DOHH2 (cell line): ENCODE measurements around the gene PRRT1.

Experiments
- H3F3A ChIP-seq: fragments of 200-600 bp; sonication (generic), shearing (Covaris generic); 2 replicates; pipeline ENCODE4 v1.6.0; 2016; ENCODE audit warnings: antibody characterized with exemption, mild to moderate bottlenecking; ENCODE audit not compliant: control insufficient read depth, insufficient read depth
- H3K27ac ChIP-seq: fragments of 200-600 bp; sonication (generic); 2 replicates; pipeline ENCODE4 v1.5.1; 2014; ENCODE audit warnings: low read depth, mild to moderate bottlenecking, low read length, moderate library complexity
- H3K27me3 ChIP-seq: fragments of 200-600 bp; sonication (generic); 2 replicates; pipeline ENCODE4 v1.6.1; 2014; ENCODE audit warnings: mild to moderate bottlenecking, low read length, mixed read lengths; ENCODE audit not compliant: control insufficient read depth
- H3K36me3 ChIP-seq: fragments of 200-600 bp; sonication (generic); 2 replicates; pipeline ENCODE4 v1.6.1; 2014; ENCODE audit warnings: mild to moderate bottlenecking, low read length, moderate library complexity, mixed read lengths; ENCODE audit not compliant: control insufficient read depth
- H3K4me1 ChIP-seq: fragments of 200-600 bp; sonication (generic); 2 replicates; pipeline ENCODE4 v1.6.1; 2014; ENCODE audit warnings: mild to moderate bottlenecking, low read length, mixed read lengths; ENCODE audit not compliant: control insufficient read depth
- H3K4me2 ChIP-seq: fragments of 200-600 bp; sonication (generic); 2 replicates; pipeline ENCODE4 v1.6.0; 2014; ENCODE audit warnings: mild to moderate bottlenecking, low read length, moderate library complexity
- H3K4me3 ChIP-seq: fragments of 200-600 bp; sonication (generic); 2 replicates; pipeline ENCODE4 v1.5.1; 2014; ENCODE audit warnings: mild to moderate bottlenecking, low read length, mixed read lengths
- H3K79me2 ChIP-seq: fragments of 200-600 bp; sonication (generic); 2 replicates; pipeline ENCODE4 v1.6.1; 2014; ENCODE audit warnings: mild to moderate bottlenecking, low read length, mixed read lengths; ENCODE audit not compliant: control insufficient read depth
- H3K9me2 ChIP-seq: fragments of 200-600 bp; sonication (generic); replicated peaks from 2 replicates; pipeline ENCODE4 v1.6.1; 2014; ENCODE audit warnings: mild to moderate bottlenecking, low read length, mixed read lengths; ENCODE audit not compliant: control insufficient read depth
- H3K9me3 ChIP-seq: fragments of 200-600 bp; sonication (generic); 2 replicates; pipeline ENCODE4 v1.6.1; 2014; ENCODE audit warnings: antibody characterized with exemption, low read length, mixed read lengths; ENCODE audit not compliant: control insufficient read depth, insufficient read depth
- H4K20me1 ChIP-seq: fragments of 200-600 bp; sonication (generic); 2 replicates; pipeline ENCODE4 v1.6.0; 2014; ENCODE audit warnings: low read depth, mild to moderate bottlenecking, antibody characterized with exemption, low read length, moderate library complexity; ENCODE audit not compliant: control insufficient read depth, insufficient read depth
- EZH2phosphoT487 ChIP-seq: fragments of 200-600 bp; sonication (generic); IDR thresholded peaks from 2 replicates; pipeline ENCODE4 v1.6.1; 2017; ENCODE audit warnings: borderline replicate concordance, mild to moderate bottlenecking, antibody characterized with exemption, low read length, moderate library complexity, mixed read lengths
- TF ChIP-seq, protein P1 (sequence below): fragments of 200-600 bp; sonication (generic); IDR thresholded peaks from one replicate; pipeline ENCODE4 v1.5.1; 2014; ENCODE audit warnings: antibody characterized with exemption, mild to moderate bottlenecking, low read depth, low read length; ENCODE audit not compliant: poor library complexity, severe bottlenecking

PRRT1 gene

DNA sequence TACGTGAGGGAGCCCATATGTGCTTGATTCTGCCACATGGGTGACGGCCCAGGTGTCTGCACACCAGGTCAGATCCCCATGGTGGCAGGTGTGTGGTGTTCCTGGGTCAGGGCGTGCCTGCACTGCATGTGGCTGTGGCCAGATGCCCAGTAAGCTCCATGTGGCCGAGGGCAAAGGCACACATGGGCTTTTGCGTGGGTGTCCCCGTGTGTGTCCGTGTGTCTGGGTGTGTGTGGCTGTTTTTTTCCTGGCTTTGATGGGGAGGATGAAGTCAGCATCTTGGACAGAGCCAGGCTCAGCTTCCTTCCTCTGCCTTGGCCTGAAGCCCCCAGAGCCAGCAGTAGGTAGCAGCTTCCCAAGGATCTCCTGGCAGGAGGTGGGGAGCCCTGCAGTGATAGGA lies 41.1 kb downstream of the PRRT1 start:
- TF ChIP-seq EZH2phosphoT487, result no peak
- TF ChIP-seq, protein P1, sequence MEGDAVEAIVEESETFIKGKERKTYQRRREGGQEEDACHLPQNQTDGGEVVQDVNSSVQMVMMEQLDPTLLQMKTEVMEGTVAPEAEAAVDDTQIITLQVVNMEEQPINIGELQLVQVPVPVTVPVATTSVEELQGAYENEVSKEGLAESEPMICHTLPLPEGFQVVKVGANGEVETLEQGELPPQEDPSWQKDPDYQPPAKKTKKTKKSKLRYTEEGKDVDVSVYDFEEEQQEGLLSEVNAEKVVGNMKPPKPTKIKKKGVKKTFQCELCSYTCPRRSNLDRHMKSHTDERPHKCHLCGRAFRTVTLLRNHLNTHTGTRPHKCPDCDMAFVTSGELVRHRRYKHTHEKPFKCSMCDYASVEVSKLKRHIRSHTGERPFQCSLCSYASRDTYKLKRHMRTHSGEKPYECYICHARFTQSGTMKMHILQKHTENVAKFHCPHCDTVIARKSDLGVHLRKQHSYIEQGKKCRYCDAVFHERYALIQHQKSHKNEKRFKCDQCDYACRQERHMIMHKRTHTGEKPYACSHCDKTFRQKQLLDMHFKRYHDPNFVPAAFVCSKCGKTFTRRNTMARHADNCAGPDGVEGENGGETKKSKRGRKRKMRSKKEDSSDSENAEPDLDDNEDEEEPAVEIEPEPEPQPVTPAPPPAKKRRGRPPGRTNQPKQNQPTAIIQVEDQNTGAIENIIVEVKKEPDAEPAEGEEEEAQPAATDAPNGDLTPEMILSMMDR, result no peak

DNA sequence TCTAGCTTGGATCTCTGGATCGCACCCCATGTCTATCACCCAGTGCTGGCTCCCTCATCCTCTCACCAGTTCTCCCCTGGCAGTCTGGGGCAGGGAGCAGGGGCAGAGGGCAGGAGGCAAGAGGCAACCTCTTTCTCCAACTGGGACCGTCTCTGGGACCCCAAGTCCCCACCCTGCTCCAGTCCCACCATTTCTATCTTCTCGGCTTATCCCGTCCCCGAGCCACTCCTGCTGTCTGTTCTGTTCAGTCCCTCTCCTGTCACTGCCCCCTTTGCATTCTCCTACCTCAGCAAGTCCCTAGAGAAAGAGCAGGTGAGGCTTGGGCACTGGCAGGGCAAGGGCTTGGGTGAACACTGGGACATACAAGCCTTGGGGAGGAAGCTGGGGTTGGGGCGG lies 42.0 kb downstream of the PRRT1 start:
- peaks cover 36% of the 10 kb centered on the region for H3K27me3 ChIP-seq
- H3K27ac ChIP-seq, result no peak overlapping the region
- H3K4me2 ChIP-seq, result no peak overlapping the region
- H3F3A ChIP-seq, result no peaks in the 10 kb centered on the region
- TF ChIP-seq, protein P1, result no peak
- no peak for TF ChIP-seq EZH2phosphoT487
- H3K9me3 ChIP-seq, result no peaks in the 10 kb centered on the region
- no peaks in the 10 kb centered on the region for H4K20me1 ChIP-seq
- H3K36me3 ChIP-seq, result no peaks in the 10 kb centered on the region; the same call in 1 of the 2 replicates
- H3K4me1 ChIP-seq, result no peaks in the 10 kb centered on the region
- no peaks in the 10 kb centered on the region for H3K9me2 ChIP-seq
- no peak overlapping the region for H3K4me3 ChIP-seq
- no peaks in the 10 kb centered on the region for H3K79me2 ChIP-seq

More for the DNA sequence above, 41.1 kb downstream of the PRRT1 start:
- Histone ChIP-seq H3F3A (no peaks in the 10 kb centered on the region), H3K9me2 (no peaks in the 10 kb centered on the region), H4K20me1 (no peaks in the 10 kb centered on the region), H3K9me3 (no peaks in the 10 kb centered on the region), H3K4me3 (no peak overlapping the region), H3K27me3 (peaks cover 33% of the 10 kb centered on the region), H3K36me3 (peaks cover 3% of the 10 kb centered on the region; the same call in 1 of the 2 replicates), H3K79me2 (no peaks in the 10 kb centered on the region), H3K4me1 (no peaks in the 10 kb centered on the region), H3K4me2 (no peak overlapping the region), H3K27ac (no peak overlapping the region)

DNA sequence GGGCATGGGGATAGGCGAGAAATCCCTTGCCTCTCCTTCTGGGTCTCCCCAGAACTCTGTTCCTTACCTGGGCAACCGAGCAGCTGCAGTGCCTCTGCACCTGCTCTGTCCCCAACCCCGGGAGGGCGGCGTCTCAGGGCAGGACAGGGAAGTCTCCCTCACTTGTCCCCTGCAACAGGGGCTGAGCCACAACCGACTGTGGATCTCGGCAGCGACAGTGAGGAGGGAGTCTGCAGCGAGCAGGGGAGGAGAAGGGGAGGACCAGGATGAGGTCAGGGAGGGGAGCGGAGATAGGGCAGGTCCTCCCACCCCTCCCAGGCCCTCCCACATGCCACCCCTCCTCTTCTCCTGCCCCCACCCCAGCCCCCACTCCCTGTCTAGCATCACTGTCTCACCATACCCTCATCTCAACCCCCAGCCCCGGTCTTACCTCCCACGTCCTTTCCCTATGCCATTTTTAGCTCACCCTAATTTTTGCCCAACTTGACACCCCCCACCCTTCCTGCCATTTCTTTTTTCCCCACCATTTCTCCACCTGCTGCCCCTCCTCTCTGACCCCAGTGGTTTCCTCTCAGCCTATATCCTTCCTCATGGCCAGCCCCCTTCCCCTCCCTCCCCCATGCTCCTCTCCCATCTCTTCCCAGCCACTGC lies 42.5 kb downstream of the PRRT1 start, which contains the start of gene TNXB:
TNXB (minus strand) TSS at position 225 of the 651 bp plus-strand sequence. CDS start 11,140 bp downstream, outside the sequence.
- peaks cover 37% of the 10 kb centered on the region for H3K27me3 ChIP-seq
- H3K9me2 ChIP-seq, result no peaks in the 10 kb centered on the region
- no peak within 1 kb of the TSS for H3K27ac ChIP-seq
- TF ChIP-seq, protein P1, result no peak
- no peak for TF ChIP-seq EZH2phosphoT487
- H3K4me2 ChIP-seq, result no peak within 1 kb of the TSS
- H3K79me2 ChIP-seq, result no peaks in the 10 kb centered on the region
- no peaks in the 10 kb centered on the region for H3F3A ChIP-seq
- no peaks in the 10 kb centered on the region for H3K4me1 ChIP-seq
- H3K9me3 ChIP-seq, result no peaks in the 10 kb centered on the region
- no peaks in the 10 kb centered on the region for H4K20me1 ChIP-seq
- H3K4me3 ChIP-seq, result no peak within 1 kb of the TSS
- no peaks in the 10 kb centered on the region; the same call in 1 of the 2 replicates for H3K36me3 ChIP-seq
